CMK (cell line): Measurements from ENCODE around the gene GINS3.
A peak's percentile ranks its signal among the peaks of the same experiment; 100 is the strongest.

Experiments used
- DNase-seq: peaks from one replicate; pipeline ENCODE4 v3.0.0-alpha.2; 2010; ENCODE audit warnings: low read depth

The GINS3 gene

DNA sequence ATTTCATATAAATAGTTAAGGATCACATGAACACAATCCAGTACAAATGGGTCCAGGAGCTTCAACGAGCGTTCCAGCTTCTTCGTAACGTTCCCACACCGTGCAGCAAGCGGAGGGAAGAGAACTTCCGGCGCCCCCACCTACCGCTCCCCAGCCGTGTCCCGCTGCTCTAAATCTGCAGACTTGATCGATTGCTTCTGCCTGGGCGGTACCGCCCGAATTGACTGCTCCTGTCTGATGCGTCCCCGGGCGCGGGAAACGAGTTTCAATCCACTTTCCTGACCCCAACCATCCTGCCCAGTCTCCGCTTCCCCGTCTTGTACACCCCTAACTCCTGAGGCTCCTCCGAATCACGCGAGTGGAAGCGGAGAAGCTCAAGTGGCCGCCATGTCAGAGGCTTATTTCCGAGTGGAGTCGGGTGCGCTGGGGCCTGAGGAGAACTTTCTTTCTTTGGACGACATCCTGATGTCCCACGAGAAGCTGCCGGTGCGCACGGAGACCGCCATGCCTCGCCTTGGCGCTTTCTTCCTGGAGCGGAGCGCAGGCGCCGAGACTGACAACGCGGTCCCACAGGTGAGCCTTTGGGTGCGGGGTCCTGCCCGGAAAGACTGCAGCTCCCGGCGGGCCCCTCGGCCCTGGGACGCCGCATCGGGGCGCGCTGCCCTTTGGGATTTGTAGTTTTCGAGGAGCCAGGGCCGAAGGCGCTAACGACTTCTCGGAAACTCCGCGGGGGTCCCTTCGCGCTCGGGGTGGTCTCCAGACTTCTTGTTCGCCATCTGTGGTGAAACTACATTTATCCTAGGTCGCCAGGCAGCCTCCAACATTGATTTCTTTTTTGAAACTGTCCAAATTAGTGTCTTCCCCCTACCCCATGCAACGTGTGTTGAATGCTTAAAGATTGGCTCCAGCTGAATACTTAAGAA lies at the start of gene GINS3:
TSS of gene GINS3 (plus strand) at position 257 of the 923 bp plus-strand sequence. CDS start at position 388, 131 bp downstream.
- DNase-seq = peak; percentile 84

DNA sequence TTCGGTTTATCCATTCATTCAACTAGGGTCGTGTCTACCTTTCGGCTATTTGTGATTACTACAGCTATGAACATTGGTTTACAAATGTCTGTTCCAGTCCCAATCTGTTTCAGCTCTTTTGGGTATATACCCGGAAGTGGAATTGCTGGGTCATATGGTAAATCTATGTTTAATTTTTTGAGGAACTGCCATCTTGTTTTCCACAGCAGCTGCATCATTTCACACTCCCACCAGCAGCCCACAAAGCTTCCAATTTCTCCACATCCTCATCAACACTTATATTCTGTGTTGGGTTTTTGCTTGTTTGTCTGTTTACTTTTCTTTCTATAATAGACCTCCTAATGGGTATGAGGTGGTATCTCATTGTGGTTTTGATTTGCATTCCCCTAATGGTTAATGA lies 48.7 kb upstream of the GINS3 start:
- DNase-seq = no peak

DNA sequence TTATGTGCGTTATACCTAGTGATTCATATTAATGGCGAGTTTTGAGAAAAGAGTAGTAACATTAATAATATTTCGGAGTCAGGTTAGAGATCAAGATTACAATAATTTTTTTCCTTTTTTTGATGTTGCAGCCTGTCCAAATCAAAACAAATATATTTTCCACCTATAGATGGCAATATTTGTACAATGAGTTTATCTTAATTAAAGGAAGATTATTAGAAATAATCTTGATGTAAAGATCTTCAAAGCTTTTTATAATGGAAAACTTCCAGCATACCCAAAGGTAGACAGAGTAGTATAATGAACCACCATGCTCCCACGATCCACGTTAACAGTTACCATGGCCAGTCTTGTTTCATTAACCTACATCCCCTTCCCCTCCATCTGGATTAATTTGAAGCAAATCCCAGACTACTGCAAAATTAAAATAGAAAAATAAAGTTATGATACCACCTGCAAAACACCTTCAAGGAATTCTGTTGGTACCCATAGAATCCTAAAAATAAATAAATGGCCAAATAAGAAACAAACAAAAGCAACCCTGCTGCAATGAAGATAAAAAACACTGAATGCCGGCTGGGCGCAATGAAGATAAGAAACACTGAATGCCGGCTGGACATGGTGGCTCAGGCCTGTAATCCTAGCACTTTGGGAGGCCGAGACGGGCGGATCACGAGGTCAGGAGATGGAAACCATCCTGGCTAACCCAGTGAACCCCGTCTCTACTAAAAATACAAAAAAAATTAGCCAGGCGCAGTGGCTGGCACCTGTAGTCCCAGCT lies 46.5 kb upstream of the GINS3 start:
- DNase-seq = no peak

DNA sequence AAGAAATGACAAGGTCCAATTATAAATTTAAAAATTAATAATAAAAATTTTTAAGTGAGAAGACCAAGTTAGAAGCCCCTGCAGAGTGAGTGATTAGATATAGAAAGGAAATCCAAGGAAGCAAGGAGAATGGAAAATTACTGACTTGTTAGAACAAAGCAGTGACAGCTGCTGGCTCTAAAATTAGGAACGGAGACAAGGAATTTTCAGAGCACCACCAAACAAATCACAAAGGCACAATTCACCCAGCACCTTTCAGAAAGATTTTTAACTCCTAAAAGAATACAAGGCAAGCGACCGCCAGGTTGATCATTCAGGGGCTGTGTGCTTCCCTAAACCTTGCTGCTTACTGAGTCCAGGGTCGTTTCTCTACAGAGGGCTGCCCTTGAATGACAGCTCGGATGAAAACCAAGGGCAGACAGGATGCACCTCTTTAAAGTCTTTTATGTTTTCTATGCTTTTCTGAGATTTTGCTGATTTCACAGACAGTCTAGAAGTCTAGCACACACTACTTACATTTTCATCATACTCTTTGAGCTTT lies 45.4 kb upstream of the GINS3 start:
- no peak for DNase-seq

DNA sequence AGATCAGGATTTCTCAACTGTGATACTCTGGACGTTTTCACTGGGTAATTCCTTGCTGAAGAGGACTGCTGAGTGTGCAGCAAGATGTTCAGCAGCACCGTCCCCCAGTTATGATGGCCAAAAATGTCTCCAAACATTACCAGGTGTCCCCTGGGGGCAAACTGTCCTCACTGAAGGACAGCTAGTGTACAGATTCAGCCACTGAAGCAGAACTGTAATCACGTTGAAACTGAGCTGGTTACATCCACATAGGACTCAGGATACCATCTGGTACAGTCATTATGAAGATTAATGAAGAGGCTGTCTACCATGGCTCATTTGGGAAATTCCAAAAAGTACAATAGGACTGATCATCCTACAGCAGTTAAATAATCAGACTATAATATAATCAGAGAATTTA lies 43.3 kb upstream of the GINS3 start:
- no peak for DNase-seq

DNA sequence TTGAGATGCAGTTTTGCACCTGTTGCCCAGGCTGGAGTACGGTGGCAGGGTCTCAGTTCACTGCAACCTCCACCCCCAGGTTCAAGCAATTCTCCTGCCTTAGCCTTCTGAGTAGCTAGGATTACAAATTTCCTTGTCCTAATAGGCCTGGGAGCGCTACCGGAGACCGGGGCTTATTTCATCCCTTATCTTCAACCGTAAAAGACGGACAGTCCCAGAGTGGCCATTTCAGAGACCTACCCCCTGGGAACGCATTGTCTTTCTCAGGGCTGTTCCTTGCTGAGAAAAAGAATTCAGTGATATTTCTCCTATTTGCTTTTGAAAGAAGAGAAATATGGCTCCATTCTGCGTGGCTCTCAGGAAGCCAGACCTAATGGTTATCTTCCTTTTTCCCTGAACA lies 39.6 kb upstream of the GINS3 start:
- no peak for DNase-seq

DNA sequence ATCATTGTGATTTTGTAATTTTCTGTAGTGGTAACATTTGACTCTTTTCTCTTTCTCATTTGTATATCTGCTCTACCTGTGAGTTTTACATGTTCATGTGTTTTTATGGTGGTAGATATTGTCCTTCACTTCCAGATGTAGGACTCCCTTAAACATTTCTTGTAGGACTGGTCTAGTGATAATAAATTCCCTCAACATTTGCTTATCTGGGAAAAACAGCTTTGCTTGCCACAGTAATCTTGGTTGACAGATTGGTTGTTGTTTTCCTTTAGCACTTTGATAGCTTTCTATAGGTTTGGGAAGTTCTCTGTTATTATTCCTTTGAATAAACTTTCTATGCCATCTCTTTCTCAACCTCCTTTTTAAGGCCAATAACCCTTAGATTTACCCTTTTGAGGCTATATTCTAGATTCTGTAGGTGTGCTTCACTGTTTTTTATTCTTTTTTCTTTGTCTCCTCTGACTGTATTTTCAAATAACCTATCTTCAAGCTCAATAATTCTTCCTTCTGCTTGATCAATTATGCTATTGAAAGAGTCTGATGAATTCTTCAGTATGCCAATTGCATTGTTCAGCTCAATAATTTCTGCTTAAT lies 32.1 kb upstream of the GINS3 start:
- no peak for DNase-seq

DNA sequence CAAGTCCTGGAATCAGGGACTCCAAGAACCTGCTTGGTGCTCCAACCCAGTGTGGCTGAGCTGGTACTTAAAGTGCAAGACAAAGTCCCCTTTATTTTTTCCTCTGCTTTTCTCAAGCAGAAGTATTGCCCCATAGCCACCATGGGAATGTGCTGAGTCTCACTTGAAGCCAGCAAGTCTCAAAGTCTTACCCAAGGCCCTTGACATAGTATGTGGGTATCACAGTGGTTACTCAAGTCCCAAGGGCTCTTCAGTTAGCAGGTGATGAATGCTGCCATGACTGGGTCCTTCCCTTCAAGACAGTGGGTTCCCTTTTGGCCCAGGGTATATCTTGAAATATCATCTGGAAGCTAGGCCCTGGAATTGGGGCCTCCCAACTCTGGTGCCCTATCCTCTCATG lies 30.5 kb upstream of the GINS3 start:
- no peak for DNase-seq

DNA sequence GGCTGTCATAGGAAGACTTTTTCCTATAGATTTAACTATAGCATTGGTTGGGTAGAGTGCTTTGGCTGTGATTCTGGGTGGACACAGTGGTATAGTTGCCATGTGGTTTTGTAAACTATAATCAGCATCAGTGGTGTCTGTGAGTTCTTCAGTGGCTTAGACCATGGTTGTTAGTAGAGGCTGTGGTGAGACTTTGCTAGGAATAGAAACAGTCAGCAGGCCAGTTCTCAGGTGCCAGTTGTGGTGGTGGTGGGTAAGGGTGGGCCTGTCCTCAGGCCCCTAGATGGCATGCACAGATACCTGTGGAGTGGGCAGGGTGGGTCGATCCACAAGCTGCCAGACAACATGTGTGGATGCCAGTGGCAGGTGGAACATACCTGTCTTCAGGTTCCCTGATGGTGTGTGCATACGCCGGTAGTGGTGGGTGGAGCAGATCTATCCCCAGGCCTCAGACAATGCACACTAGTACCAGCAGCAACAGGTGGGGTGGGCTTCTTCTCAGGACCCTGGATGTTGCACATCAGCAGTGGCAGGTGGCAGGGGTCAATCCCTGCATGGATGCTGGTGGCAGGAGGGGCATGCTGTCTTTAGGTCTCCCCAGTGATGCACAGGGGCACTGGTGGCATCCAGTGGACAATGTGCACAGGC lies 28.4 kb upstream of the GINS3 start:
- DNase-seq = no peak

DNA sequence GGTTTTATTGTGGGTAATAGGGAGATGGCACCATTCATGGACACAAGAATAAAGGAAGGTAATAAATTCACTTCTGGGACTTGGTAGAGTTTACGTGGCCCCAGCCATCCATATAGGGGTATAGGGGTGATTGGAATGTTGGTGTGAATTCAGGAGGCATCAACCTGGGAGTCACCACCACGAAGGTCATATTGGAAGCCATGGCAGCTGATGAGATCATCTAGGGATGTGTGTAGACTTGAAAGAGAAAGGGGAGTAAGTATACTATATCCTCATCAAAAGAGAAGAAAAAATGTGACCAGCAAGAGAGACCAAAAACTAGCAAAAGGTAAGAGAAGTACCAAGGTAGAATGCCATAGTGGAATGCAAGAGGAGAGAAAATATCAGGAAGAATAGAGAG lies 26.6 kb upstream of the GINS3 start:
- no peak for DNase-seq

DNA sequence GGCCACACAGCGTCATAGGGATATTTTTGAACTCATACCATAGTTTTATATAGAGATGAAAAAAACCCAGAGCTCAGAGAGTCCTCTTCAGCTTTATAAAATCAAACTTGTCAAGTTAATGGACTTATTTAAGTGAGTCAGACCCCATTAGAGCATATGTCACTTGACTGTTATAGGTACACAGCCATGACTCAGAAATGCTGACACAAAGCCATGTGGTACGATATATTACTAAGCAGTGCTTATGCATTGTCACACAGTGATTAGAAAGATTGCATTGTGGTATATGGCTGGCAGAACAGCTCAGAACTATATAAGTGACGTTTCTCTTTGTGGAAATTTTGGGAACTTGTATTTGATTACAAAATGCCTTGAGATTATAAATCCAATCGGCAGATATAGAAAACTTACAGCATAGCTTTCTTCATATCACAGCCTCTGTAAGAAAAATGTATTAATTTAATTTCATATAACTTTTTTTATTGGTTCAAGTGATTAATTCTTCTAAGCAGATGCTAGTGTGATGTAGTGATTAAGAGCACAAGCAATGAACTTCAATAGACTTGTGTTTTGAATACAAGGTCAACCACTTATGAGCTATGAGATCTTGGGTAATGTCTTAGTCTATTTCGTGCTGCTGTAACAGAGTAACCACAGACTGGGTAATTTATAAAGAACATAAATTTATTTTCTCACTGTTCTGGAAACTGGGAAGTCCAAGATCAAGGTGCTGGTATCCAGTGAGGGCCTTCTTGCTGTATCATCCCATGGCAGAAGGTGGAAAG lies 25.8 kb upstream of the GINS3 start:
- DNase-seq = no peak

DNA sequence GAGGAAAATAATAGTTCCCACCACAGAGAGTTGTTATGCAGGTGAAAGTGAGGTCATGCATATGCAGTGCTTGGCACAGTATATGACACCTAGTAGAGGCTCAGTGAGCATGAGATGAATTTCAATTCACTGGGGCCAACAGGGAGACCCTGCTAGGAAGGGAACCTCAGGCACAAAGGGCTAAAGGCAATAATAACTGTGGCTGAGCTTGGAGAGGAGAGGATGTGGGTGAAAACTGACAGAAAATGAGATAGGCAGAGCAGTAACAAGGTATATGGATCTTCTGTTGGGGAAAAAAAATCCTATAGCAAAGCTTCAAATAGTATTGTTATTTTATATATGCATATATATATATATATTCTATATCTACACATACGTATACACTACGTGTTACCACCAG lies 25.0 kb upstream of the GINS3 start:
- DNase-seq = no peak

DNA sequence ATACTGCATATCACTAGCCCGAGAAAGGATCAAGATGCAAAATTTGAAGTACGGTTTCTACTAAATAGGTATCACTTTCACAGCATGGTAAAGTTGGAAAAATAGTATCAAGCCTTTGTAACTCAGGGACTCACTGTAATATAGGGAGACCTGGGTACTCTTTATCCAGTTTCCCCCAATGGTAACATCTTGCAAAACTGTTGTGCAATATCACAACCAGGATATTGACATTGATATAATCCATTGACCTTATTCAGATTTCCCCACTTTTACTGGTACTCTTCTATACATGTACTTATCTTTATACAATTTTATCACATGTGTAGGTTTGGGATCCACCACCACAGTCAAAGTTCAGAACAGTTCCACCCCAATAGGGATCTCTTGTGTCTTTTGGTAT lies 20.4 kb upstream of the GINS3 start:
- DNase-seq = no peak

DNA sequence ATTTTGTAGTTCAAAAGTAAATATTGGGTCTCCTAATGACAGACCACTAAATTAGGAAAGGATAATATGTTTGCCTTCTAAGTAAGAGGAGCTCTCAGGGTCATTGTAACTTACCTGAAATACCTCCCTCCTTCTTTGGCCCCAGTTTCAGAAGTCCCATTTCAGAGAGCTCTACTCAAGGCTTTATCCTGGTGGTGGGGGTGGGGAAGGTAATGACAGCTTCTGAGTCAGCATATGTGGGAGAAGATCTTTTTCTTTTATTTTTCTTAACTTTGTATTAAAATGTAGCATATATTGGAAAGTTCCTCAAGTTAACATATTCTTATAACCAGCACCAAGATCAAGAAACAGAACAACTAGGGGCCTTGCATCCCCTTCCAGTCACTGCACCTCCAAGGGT lies 16.9 kb upstream of the GINS3 start:
- no peak for DNase-seq

DNA sequence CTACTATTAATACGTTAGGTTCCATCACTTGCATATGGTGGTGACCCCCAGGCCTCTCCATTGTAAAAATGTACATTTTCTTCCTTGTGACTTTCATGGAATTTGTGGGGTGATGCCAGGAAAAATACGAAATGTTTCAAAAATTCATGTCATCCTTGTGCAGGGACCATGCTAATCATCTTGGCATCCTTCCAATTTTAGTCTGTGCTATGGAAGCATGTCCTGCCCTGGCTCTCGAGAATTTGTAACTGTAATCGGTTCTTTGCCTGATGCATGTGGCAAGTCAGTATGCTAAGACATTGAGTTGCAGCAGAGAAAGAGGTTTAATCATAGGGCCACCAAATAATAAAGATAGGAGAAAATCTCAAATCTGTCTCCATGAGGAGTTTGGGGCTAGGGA lies 14.3 kb upstream of the GINS3 start:
- no peak for DNase-seq

DNA sequence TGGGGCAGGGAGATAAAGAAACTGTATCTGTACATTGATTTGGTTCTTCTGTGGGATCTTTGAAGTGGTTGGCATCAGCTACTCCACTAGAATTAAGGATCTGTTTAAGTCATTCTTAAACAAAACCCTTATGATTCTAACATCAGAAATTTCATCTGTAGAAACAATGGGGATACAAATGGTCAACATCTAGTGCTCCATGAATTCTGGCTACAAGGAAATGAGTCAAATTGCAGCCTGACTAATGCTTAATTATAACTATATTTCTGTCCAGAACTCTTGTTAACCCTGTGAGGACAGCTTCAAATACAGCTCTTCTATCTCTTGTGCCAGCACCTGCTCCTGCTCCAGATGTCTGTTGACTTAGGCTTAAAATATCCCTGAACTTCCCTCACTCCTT lies 13.9 kb upstream of the GINS3 start:
- DNase-seq = no peak

DNA sequence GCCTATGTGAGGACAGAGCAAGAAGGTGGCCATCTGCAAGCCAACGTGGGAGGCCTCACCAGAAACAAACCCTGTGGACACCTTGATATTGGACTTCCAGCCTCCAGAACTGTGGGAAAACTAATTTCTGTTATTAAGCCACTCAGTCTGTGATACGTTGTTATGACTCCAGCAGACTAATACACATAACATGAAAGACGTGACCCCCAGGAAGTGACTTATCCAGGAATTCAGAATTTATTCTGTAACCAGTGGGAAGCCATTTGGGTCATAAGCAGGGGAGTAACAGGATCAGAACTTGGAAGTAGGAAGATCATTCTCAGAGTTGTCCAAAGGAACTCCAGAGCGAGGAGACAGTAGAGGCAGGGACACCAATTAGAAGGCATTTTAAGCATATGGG lies 12.5 kb upstream of the GINS3 start:
- DNase-seq = no peak

DNA sequence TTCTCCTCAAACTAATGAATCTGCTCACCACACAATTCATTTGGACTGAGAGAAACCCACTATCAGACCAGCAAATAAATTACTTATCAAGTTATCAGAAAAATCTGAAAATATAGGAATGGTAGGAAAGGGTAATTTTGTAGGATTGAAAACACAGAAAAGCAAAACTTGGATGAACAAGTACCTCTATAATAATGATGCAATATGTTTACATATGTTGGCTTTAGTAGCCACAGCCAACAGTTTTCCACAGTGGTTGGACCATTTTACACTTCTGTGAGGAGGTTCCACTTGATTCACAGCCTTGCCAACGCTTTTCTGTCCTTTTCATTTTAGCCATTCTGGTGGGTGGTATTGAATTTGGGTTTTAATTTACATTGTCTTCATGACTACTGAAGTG lies 10.6 kb upstream of the GINS3 start:
- DNase-seq = no peak

DNA sequence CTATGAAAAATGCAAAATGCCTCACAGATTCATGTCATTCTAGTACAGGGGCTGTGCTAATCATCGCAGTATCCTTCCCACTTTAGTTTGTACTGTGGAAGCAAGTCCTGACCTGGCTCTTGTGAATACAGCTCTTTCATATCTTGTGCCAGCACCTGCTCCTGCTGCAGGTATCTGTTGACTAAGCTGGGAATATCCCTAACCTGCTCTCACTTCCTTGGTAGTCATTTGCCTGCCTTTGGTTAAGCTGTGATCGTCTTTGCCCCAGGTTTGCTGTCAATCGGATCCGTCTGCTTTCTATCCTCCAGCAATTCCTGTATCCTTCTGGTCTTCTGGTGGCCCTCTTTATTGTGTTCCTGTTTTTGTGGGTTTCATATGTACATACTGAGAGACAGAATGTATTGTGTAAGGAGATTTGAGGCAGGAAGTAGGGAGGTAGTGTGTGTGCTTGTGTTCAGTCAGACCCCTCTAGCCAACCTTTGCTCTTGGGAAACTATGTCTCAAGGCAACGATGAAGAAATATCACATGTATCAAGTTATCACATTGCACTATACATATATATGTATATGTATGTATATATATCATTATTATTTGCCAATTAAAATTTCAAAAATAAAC lies 7.7 kb upstream of the GINS3 start:
- DNase-seq = no peak

DNA sequence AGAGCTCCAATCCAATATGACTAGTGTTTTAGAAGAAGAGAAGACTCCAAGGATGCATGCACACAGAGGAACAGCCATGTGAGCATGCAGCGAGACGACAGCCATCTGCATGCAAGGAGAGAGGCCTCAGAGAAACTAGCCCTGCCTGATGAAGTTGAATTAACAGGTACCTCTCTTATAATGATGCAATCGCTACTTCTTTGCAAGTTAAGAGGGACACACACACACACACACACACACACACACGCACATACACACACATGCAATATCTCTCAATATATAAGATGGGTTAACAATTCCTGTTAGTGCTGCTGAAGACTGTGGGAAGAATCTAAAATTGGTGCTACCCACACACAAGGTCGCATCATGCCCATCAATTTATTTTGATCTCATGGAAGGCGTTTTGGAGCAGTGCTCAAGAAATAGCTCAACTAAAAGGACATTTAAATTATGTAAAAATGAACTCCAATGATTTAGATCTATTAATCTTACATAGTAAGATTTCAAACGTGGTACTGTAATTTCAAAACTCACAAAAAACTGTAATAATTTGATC lies 7.0 kb upstream of the GINS3 start:
- DNase-seq = no peak

DNA sequence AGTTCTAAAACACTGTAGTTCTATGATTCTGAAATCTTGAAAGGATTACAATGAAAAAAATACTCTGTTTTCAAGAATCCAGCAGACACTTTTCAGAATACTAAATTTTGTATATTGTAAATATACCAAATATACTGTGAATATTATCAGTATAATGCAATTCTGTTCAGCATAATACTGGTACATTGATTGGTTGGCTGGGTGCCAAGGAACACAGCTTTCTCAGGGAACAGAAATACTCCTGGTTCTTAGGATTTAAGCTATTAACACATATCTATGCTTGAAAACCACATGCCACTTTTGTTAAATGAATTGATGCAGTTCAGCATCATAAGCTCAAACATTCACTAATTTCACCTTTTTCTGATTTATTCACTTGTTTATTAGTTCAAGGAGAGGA lies 2.5 kb upstream of the GINS3 start:
- no peak for DNase-seq
